Measurements from ENCODE around the gene BCL2L12.
A peak's percentile ranks its signal among the peaks of the same experiment; 100 is the strongest.

BCL2L12 gene

GRCh38 chr19:49642492-49643035 is 23.2 kb upstream of the BCL2L12 start:
- Histone ChIP-seq H3K9me3 (ENCODE audit: control insufficient read depth, insufficient read depth, low read length) (no peaks in the 10 kb centered on the region), H3K79me2 (ENCODE audit: control insufficient read depth, low read length) (peaks cover 62% of the 10 kb centered on the region), H3K36me3 (ENCODE audit: control insufficient read depth, low read length) (peaks cover 48% of the 10 kb centered on the region), H3K27me3 (ENCODE audit: control insufficient read depth, low read length) (peaks cover 14% of the 10 kb centered on the region), H3F3A (ENCODE audit: control insufficient read depth, insufficient read depth) (peaks cover 6% of the 10 kb centered on the region), H3K27ac (ENCODE audit: low read depth, low read length) (peak overlapping the region; percentile 68), H3K4me3 (ENCODE audit: low read length) (peak overlapping the region; percentile 95), H4K20me1 (ENCODE audit: control insufficient read depth, insufficient read depth, low read depth, low read length) (no peaks in the 10 kb centered on the region), H3K9me2 (replicated peaks; ENCODE audit: control insufficient read depth, low read length) (no peaks in the 10 kb centered on the region), H3K4me1 (ENCODE audit: control insufficient read depth, low read length) (peaks cover 31% of the 10 kb centered on the region), H3K4me2 (ENCODE audit: low read length) (peak overlapping the region; percentile 89)
- no peak for TF ChIP-seq EZH2phosphoT487 (IDR thresholded peaks at IDR 0.05; ENCODE audit: borderline replicate concordance, low read length)

GRCh38 chr19:49643466-49643865 is 22.3 kb upstream of the BCL2L12 start:
- Histone ChIP-seq H3K4me1 (ENCODE audit: control insufficient read depth, low read length) (peaks cover 22% of the 10 kb centered on the region), H3K9me3 (ENCODE audit: control insufficient read depth, insufficient read depth, low read length) (no peaks in the 10 kb centered on the region), H3K4me3 (ENCODE audit: low read length) (peak overlapping the region; percentile 95), H4K20me1 (ENCODE audit: control insufficient read depth, insufficient read depth, low read depth, low read length) (no peaks in the 10 kb centered on the region), H3K27me3 (ENCODE audit: control insufficient read depth, low read length) (peaks cover 5% of the 10 kb centered on the region), H3K9me2 (replicated peaks; ENCODE audit: control insufficient read depth, low read length) (no peaks in the 10 kb centered on the region), H3K79me2 (ENCODE audit: control insufficient read depth, low read length) (peaks cover 62% of the 10 kb centered on the region), H3K27ac (ENCODE audit: low read depth, low read length) (no peak overlapping the region), H3K36me3 (ENCODE audit: control insufficient read depth, low read length) (peaks cover 50% of the 10 kb centered on the region), H3F3A (ENCODE audit: control insufficient read depth, insufficient read depth) (peaks cover 6% of the 10 kb centered on the region), H3K4me2 (ENCODE audit: low read length) (peak overlapping the region; percentile 89)
- no peak for TF ChIP-seq EZH2phosphoT487 (IDR thresholded peaks at IDR 0.05; ENCODE audit: borderline replicate concordance, low read length)
- TF ChIP-seq CTCF (IDR thresholded peaks at IDR 0.05; ENCODE audit: low read depth, low read length, poor library complexity, severe bottlenecking): no peak

- H3K4me1 ChIP-seq (ENCODE audit: control insufficient read depth, low read length): peaks cover 12% of the 10 kb centered on the region
- H3K9me2 ChIP-seq (replicated peaks; ENCODE audit: control insufficient read depth, low read length): no peaks in the 10 kb centered on the region
- H3K4me3 ChIP-seq (ENCODE audit: low read length): no peak overlapping the region
- no peaks in the 10 kb centered on the region for H4K20me1 ChIP-seq (ENCODE audit: control insufficient read depth, insufficient read depth, low read depth, low read length)
- H3K79me2 ChIP-seq (ENCODE audit: control insufficient read depth, low read length): peaks cover 76% of the 10 kb centered on the region
- no peak overlapping the region for H3K4me2 ChIP-seq (ENCODE audit: low read length)
- peaks cover 67% of the 10 kb centered on the region for H3K36me3 ChIP-seq (ENCODE audit: control insufficient read depth, low read length)
- H3K9me3 ChIP-seq (ENCODE audit: control insufficient read depth, insufficient read depth, low read length): no peaks in the 10 kb centered on the region
- no peaks in the 10 kb centered on the region; the same call in 1 of the 2 replicates for H3K27me3 ChIP-seq (ENCODE audit: control insufficient read depth, low read length)
- no peak overlapping the region for H3K27ac ChIP-seq (ENCODE audit: low read depth, low read length)
- H3F3A ChIP-seq (ENCODE audit: control insufficient read depth, insufficient read depth): peaks cover 6% of the 10 kb centered on the region
- TF ChIP-seq CTCF (IDR thresholded peaks at IDR 0.05; ENCODE audit: low read depth, low read length, poor library complexity, severe bottlenecking) (no peak), EZH2phosphoT487 (IDR thresholded peaks at IDR 0.05; ENCODE audit: borderline replicate concordance, low read length) (no peak)
Measured at GRCh38 chr19:49645592-49645991, 20.1 kb upstream of the BCL2L12 start.

- H3K36me3 ChIP-seq (ENCODE audit: control insufficient read depth, low read length): peaks cover 64% of the 10 kb centered on the region
- TF ChIP-seq EZH2phosphoT487 (IDR thresholded peaks at IDR 0.05; ENCODE audit: borderline replicate concordance, low read length) (no peak), CTCF (IDR thresholded peaks at IDR 0.05; ENCODE audit: low read depth, low read length, poor library complexity, severe bottlenecking) (no peak)
Measured at GRCh38 chr19:49645995-49646394, 19.7 kb upstream of the BCL2L12 start.

More at GRCh38 chr19:49645995-49646394, 19.7 kb upstream of the BCL2L12 start:
- Histone ChIP-seq H3K4me2 (ENCODE audit: low read length) (no peak overlapping the region), H3K9me2 (replicated peaks; ENCODE audit: control insufficient read depth, low read length) (no peaks in the 10 kb centered on the region), H3K4me3 (ENCODE audit: low read length) (no peak overlapping the region), H3K4me1 (ENCODE audit: control insufficient read depth, low read length) (peaks cover 12% of the 10 kb centered on the region), H3K27ac (ENCODE audit: low read depth, low read length) (no peak overlapping the region), H3F3A (ENCODE audit: control insufficient read depth, insufficient read depth) (peaks cover 2% of the 10 kb centered on the region), H3K9me3 (ENCODE audit: control insufficient read depth, insufficient read depth, low read length) (no peaks in the 10 kb centered on the region), H3K27me3 (ENCODE audit: control insufficient read depth, low read length) (no peaks in the 10 kb centered on the region; the same call in 1 of the 2 replicates), H4K20me1 (ENCODE audit: control insufficient read depth, insufficient read depth, low read depth, low read length) (no peaks in the 10 kb centered on the region), H3K79me2 (ENCODE audit: control insufficient read depth, low read length) (peaks cover 73% of the 10 kb centered on the region)
